ENCODE data around the gene GRIN3A.
A peak's percentile ranks its signal among the peaks of the same experiment; 100 is the strongest.
"Not testable (repeated sequence)": the region's sequence is repeated elsewhere in the genome, so short reads cannot be mapped to it uniquely, and the experiment has no call there.

Gene GRIN3A

DNA sequence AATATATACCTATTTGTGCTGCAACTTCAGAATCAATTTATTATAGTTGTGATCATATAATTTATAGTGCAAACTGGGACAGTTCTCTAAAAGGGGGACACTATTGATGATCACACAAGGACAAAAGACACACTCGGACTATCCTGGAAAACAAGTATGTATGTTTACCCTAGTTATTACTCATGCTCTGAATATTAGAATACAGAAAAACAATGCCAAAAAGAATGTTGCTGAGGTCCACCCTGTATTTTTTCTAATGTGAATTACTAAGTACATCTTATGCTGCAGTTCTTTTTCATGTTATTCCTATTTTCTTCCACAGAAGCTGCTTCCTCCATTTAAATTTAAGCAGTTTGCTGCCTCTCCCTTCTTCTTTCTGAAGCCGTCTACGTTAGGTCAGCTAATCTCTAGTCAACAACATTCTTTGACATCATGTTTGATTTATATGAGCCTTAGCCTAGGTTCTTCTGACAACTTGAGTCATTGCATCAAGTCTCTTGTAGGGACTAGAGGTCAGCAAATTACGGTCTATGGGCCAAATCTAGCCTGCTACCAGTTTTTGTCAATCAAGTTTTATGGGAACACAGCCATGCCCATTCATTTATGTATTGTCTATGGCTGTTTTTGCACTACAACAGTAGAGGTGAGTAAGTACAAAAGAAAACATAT is 103.6 kb downstream of the GRIN3A start:
- DNase-seq = no peak

DNA sequence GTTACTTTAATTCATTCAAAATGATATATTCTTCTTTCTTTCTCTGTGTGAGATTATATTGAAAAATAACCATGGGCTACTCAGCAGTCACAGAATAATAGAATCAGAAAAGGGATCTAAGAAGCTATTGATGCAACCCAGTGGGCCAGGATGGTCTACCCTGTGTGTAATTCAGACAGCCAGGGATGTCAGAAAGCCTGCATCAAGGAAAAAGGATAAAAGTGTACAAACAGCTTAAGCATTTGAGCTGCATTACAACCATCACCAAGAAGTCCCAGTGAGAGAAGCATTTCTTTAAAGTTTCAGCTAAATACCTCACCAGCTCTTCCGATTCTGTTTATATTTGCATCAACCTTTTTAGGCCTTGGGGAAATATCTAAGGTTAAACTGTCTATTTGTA is 105.8 kb downstream of the GRIN3A start:
- DNase-seq = no peak

DNA sequence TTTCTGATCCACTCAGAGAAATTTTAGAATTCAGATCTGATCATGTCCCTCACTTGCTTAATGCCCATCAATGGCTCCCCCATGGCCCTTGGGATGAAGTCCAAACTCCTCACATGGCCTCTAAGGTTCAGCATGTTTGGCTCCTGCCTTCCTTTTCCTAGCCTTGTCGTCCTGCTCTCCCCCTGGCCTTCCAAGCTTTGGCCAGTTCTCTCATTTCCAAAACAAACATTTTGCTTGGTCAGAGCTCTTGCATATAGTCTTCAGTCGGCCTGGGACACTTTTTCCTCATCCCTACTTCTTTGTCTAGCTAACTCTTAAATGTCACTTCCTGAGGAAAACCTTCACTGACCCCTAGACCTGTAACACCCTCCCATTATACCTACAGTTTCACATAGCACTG is 106.6 kb downstream of the GRIN3A start:
- no peak for DNase-seq

DNA sequence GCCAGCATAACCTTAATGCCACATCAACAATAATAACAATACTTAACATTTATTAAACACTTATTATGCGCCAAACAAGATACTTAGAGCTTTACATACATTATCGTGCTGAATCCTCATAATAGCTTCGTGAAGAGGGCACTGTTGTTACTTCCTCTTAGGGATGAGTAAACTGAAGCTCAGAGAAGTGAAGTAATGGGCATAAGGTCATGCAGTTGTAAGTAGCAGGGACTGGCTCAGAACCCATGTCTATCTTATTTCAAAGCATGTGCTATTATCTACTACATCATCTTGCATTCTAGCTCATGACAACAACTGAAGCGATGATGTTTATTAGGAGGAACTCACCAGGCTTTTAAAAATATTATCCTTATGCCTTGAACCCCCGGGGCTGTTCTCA is 108.8 kb downstream of the GRIN3A start:
- DNase-seq = no peak

DNA sequence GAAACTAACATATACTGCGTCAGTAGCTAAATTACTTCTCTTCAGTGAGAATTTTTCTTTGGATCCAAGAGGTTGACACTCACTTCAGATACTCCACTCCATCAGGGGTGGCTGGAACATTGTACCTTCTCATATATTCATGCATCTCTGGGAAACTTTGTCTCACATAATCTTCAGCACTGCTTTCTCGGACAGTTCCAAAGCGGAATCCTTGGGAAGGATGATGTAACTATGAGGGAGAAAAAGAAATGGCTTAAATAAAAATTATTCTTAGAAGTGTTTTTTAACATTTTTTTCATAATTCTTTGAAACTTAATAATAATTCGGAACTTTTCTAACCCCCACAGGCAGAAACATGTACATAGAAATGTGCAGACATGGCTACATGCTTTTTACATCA is 110.3 kb downstream of the GRIN3A start:
- DNase-seq = no peak

DNA sequence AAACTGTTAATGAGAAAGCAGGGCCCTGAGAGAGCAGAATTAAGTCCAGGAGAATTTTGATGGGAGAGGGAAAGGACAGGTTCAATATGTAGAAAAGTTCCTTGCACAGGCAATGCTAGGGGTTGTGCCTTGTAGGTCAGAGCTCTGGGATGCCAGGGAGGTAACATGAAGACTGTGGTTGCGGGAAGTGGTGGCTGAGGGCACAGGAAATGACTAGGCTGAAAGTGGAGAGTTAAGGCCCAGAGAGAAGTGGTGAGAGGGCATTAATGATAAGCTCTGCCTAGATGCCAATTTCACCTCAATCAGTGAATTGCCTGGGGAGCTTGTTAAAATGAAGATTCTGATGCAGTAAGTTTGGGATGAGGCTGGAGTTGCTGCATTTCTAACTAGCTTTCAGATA is 112.2 kb downstream of the GRIN3A start:
- no peak for DNase-seq

DNA sequence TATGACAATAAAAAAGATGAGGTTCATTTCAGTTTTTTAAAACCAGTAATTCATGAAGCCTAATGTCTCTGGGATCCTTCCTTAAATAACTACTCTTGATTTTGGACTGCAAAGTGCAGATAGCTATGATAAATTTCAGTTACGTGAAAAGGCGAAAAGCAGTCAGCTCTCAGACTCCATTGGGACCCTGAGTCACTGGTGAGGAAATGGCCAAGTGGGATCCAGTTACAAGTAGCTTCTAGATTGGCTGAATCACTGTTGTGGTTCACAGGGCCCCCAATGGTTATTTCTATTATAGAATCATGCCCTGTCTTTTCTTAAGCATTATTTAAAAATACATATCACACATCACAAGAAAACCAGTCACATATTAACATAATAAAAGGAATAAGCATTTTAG is 112.6 kb downstream of the GRIN3A start:
- no peak for DNase-seq

DNA sequence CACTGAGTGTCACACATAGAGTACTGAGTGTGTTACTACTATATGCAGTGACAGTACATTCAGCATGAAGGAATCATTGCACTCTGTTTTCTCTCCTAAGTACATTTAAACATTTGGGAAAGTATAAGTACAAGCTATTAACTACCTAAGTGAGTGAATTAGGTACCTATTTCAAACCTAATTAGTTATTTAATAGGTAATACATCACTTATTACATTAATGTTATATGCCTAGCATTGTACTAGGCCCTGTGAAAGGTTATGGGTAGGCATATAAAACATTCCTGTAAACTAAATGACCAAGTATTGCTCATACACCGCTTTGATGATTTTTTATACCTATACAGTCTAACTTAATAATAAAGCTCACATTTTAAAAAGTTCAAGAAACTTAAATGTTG is 118.0 kb downstream of the GRIN3A start:
- DNase-seq = no peak

DNA sequence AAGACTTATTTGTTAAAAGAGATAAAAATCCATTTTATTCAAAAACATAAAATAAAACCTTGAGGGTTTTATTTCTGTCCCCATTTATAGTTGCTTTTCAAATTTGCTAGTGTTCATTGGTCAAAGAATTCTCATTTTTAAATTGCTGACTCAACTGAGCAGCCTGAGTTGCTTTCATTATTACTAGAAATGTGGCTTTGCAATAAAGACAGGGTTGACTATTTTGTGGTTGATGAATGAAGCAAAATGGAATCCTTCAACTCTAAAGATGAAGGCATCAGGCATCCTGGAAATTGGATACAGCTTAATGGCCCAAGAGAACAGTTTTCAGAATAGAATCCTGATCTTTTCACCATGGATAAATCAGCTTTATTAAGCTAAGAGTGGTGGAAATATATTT is 119.7 kb downstream of the GRIN3A start:
- DNase-seq = no peak

DNA sequence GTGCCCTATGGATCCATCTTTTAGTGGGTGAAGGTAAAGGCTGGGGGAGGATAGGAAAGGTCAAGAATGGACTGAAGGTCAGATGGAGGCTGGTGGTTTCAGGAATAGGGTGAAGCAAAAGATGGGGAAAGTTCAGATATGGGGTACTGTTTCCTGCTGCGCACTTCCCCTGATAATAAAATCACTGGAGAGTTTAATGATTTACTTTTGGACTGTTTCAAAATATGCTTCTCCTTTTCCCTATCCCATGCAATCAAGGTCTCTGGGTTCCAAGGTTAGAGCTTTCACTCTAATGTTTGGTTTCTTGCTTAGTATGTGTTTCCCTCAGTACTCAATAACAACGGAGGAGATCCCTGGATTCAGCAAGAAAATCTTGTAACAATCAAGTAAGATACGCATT is 132.9 kb downstream of the GRIN3A start:
- DNase-seq = no peak

DNA sequence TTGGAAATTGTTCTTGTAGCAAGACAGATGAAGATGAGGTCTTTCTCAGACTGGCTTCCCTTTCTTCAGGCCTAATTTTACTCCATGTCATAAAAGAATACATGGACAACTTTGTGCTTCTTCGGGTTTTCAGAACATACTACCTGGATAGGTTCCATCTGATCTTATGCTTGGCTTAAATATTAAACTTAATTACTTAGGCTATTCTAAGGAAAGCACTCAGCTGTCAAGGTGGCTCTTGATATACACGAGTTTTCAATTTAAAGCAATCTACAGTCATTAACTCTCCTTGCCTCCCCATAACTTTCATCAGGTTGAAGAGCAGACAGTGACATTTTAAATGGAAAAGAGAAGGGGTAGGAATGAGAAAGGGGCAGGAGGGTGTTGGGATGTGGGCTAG is 134.2 kb downstream of the GRIN3A start:
- DNase-seq = no peak

DNA sequence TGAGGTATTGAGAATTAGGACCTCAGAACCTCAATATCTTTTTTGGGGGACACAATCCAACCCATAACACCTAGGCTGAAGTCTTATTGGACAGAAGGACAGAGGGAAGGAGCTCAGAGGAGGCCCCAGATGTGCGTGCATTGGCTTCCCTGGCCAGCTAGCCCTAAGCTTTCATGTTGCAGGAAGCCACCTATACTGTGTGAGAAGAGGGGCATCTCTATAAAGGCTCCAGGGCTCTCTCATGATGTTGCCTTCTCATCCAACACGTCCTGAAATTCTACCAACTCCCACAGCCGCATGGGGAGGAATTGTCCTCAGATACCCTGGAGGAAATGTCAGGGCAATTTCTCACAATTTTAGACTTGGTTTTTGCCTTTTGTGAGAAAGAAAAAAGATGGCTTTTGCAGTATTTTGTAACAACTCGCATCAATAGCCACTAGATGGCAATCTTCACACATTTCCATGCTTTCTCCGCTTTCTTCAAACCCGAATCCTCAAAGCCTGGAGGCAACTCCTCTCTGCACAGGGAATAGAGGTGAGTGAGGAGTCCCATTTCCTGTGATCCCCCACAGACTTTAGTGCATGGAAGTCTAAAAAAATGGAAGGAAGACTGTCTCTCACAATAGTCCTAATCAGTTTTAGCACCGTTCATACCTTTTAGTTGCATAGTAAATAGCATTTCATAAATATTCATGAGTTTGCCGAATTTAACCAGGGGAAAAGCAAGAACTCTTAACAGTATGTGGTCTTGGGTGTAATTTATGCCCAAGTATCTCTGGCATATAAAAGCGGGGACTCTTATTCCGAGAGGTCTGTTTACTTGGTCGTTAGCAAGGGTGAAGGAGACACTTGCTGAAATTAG is 136.3 kb downstream of the GRIN3A start:
- peak in 17 of 56 donors; percentile 1 to 20 (median 7) for DNase-seq

DNA sequence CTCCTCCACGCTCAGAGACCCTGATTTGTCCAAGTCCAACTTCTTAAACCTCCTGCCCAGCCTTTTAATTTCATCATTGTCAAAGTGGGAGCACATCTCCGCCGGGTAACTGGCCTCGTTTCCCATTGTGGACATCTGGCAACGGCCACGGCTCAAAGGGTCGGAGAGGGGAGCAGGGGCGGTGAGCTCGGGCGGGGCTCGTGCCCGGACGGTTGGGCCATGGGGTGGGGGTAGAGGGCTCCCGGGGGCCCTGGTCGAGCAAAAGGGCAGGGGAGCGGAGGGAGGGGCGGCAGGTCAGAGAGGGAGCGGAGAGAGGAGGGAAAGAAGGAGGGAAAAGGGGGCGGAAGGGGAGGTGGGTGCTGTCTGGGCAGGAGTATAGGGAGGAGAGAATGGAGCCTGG is 143.7 kb downstream of the GRIN3A start, which contains the start of gene PPP3R2:
Gene PPP3R2 (minus strand): TSS at position 174 of the 400 bp plus-strand sequence. CDS start 48 bp downstream, at position 126.
- no peak for DNase-seq

DNA sequence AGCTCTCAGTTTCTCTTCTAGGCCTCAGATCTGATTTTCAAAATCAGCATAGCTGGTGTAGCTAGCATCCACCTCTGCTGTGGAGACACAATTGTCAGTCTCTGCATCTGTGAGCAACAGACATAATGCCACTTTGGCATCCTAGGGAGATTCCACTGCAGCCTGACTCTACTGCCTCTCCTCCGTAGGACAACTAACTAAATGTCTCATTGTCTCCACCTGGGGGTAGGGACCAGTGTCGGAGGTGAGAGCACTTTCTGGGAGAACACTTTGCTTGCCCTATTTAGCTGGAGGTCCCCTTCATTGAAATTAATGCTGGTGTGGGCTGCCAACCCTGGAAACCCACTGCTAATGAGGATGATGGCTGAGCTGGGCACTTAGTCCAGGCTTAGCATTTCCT is 145.1 kb downstream of the GRIN3A start:
- no peak for DNase-seq

DNA sequence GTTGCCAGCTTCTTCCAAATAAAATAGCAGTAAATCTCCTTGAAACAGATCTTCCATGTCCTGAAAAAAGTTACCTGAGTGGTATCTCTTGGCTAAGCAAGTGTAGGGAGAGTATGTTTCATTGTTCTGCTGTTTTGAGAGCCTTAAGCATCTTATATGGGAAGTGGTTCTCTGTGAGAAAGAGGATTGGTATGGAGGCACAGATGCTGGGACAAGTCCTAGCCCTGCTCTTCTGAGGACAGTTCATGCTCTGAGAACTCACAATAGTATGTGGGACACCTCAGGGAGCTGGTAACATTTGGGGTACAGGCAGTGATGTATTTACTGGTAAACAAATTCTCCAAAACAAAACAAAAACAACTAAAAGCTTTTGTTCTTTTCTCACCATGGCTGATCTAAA is 145.7 kb downstream of the GRIN3A start:
- no peak for DNase-seq

DNA sequence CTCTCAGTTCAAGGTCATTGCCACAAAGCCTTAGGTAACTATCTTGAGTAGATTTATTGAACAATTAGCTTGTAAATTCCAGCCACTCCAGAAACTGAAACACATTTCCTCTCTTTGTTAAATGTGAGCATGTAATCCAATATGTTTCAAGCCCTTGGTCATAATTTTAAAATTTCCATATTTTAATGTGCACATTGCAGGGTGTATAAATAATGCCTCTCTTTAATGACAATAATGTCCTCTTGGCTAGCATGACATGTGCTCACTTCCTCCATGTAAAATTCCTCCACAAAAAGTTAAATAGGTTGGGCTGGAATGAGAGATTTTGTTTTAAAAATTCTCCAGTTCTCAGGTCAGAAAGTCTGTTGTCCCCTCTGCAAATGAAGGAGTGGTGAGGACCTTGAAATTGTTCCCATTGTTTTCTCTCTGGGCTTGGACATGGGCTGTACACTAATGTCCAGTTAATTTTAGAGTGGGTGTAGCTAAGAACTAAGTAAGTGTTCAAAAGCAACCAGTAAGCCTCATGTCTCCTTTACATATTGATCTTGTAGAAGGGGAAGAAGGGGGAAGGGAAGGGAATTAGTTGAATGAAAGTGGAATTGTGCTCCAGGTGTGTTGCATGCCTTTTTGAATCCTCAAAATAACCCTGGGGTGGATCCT is 146.5 kb downstream of the GRIN3A start:
- DNase-seq = no peak

DNA sequence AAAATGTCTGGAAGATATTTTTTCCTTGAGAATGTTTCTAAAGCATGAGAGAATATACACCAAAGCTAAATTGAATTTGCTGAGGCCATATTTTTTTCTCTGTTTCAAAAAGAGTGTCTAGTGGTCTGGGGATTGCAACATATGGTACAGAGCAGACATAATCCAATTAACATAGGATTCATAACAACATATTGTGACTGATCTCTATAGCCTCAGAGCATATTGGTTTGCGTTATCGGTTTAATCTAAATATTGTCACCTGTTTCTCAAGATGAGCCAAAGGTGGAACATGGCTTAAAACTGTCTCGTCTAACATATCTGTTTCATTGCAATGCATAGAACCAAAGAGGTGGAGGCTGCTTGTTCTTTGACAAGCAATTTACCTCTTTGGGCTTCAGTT is 147.5 kb downstream of the GRIN3A start:
- no peak for DNase-seq

DNA sequence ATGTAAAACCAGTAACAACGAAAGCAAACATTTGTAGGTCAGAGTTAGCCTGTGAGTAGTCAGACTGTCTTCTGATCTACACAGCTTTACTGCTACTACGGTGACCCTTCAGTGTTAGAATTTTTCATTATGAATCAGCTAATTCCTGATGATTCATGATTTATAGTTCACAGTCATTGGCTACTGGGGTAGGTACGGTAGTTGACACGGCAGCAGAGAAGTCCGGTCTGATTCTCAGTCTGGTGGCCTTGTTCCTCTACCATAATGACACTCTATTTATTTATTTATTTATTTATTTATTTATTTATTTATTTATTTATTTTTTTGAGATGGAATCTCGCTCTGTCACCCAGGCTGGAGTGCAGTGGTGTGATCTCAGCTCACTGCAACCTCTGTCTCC is 148.4 kb downstream of the GRIN3A start:
- not testable (repeated sequence) for DNase-seq

DNA sequence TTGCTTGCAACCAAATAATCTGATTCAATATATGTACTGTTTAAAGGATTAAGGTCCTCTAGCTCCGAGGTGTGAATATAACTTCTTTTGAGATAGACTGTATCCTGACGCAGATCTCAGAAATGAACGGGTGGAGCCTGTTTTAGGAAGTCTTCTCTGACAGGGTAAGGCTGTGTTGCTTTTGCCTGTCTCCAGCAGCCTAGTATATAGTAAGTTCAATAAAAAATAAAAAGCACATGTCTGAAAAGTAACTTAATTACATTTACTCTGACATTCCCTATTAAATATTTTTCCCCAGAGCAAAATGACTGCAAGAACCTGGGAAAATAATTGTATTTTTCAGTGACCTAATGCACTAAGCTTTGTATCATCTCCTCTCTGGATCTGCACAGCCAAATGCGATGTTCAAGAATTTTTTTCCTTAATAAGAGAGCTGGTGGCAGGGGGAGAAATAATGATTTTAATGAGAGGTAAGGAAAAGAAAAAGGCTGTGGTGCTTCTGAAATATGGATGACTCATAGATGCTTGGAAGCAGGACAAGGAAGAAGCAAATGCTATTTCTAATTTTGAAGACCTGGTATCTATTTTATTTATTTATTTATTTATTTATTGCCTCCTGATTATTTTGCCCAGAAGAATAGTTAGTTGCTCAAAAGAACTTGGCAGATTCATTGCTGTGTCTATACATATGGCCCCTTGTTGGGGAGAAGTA is 151.0 kb downstream of the GRIN3A start:
- no peak for DNase-seq

DNA sequence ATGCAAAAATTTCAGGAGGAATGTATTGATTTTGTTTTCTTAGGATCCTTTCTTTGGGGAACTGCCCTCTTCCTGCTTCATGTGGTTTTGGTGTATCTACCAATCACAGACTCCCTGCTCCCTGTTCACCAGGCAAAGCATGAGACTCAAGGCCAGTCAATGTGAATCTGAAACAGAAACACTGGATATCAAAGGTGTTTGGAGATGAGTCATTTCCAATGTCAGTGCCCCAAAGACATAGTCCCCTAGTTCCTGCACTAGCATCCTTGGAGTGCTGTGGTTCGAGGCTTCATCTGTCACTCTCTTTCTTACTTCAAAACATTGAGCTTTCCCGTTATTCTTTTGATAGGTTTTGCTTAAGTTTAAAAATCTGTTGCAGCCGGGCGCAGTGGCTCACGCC is 151.8 kb downstream of the GRIN3A start:
- no peak for DNase-seq

DNA sequence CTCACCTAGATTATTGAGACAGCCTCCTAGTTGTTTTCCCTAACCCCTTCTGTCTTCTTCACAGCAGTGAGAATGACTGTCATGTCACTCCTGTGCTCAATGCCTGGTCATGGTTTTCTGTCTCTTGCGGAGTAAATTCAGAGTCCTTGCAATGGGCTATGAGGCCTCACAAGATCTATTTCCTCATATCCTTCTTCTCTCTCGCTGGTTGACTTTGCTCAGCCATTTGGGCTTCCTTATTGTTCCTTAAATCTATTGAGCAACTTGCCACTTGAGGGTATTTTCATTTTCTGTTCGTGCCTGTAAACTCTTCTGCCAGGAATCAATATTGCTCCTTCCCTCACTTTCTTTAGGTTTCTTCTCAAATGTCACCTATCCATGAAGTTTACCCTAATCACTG is 152.7 kb downstream of the GRIN3A start:
- no peak for DNase-seq

DNA sequence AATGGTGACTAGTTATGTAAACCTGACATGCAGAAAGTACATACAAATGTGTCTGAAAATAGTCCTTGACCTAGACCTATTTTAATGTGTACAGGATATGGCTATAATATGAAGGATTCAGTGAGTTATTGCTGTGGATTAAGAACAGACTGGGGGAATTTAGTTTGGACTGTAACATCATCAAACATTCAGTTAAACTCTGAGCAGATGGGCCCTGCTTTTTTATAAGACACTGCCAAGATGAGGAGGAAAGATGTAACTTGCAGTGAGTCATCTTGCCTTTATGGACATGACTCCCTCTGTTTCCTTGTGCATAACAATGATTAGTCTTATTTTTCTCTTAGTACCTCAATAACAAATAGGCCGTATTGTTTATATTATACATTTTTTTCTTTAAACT is 155.9 kb downstream of the GRIN3A start:
- DNase-seq = no peak

All from nucleus accumbens (tissue), 56 donors.